GM23248 (cell line): ENCODE data around the gene ANO6.

Experiments used
- EZH2 ChIP-seq: fragments of 200-600 bp; sonication (generic); IDR thresholded peaks from 2 replicates; pipeline ENCODE4 v1.6.1; 2018; ENCODE audit warnings: antibody characterized with exemption, mild to moderate bottlenecking; ENCODE audit not compliant: insufficient read depth, poor library complexity, severe bottlenecking
- EZH2phosphoT487 ChIP-seq: fragments of 200-600 bp; sonication (generic); IDR thresholded peaks from 2 replicates; pipeline ENCODE4 v1.6.1; 2018; ENCODE audit warnings: antibody characterized with exemption, moderate library complexity, mild to moderate bottlenecking, low read depth; ENCODE audit not compliant: insufficient read depth

DNA sequence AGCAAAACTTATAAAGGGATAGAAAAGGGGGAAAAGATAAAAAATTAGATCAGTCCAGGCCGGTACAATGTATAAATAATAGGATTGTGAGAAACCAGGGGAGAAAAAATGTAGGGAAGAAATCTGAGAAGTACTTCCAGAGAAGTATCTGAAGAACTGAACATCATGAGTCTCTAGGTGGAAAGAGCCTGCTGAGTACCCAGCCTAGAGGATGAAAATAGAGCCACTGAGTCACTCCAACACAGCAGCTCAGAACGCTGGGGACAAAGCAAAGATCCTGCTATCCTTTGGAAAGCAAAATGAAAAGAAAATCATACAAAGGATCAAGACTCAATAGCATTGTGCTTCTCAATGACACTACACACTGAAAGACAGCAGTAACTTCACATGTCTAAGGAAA lies 138.0 kb downstream of the ANO6 start:
- TF ChIP-seq EZH2phosphoT487 = no peak
- no peak for TF ChIP-seq EZH2
